GM19397 (cell line): ENCODE data around the gene TPGS2.
"Not testable (repeated sequence)": the region's sequence is repeated elsewhere in the genome, so short reads cannot be mapped to it uniquely, and the experiment has no call there.

Experiments used
- ATAC-seq: cut with Tn5 transposase; IDR thresholded peaks from one replicate; pipeline ENCODE4 v1.9.1; 2021; ENCODE audit warnings: mild to moderate bottlenecking, moderate library complexity; ENCODE audit not compliant: unreplicated experiment

The TPGS2 gene

DNA sequence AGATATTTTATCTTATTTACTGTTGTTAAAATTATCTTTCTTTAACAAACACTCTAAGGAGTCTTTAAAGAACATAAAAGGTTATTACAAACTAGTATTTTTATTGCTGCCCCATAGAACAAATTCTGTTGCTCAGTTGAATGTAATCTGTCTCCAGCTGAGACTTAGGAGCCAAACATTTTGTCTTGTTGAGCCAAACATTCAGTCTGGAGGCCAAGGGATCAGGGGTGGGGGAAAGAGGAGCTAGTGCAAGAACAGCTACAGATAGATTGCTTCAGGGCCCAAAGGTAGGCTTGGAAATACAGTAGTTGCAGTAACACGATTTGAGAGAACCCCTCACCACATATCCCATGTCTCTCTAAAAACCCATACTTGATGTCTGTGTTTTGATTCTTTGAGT is 51.2 kb downstream of the TPGS2 start:
- no peak for ATAC-seq

GRCh38 chr18:36776650-36777049 is 52.2 kb downstream of the TPGS2 start:
- no peak for ATAC-seq

DNA sequence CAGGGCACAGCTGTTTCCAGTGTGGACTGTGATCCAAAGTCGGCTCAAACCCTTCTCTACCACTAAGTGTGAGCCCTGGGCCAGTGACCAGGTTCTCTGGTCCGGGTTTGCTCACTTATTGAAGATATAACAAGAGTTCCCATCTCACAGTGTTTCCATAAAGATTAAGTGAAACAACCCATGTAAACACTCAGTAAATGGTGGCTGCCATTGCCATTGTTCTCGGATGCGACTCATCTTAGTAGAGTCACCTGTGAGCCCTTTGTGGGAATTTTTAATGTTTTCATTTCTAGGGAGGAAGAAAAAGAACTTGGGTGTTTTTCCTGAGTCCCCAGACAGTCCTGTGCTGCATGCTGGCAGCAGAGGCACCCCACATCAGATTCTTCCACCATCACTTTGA is 53.4 kb downstream of the TPGS2 start:
- ATAC-seq: no peak

DNA sequence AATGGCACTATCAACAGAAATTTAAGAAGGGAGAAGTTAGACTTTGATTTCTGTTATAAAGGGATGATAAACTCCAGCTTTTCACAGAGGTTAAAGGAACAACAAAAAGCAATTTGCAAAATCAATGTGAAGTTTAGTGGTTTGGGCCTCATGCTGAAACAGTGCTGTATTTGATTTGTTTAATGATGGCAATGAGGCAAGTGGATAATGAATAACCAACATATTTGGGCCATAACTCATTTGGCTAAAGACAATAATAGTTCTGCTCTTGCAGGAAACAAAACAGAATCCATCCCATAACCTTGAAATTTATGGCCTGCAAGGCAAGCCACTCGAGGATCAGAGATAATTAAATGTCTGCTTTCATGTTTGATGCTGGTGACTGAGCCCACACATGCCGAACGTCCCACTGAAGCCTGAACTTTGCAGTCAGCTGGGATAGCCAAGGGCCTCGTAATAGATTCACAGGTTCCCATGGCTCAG is 56.5 kb downstream of the TPGS2 start:
- ATAC-seq: no peak

- ATAC-seq: no peak
Measured at GRCh38 chr18:36771245-36771644, 57.6 kb downstream of the TPGS2 start.

DNA sequence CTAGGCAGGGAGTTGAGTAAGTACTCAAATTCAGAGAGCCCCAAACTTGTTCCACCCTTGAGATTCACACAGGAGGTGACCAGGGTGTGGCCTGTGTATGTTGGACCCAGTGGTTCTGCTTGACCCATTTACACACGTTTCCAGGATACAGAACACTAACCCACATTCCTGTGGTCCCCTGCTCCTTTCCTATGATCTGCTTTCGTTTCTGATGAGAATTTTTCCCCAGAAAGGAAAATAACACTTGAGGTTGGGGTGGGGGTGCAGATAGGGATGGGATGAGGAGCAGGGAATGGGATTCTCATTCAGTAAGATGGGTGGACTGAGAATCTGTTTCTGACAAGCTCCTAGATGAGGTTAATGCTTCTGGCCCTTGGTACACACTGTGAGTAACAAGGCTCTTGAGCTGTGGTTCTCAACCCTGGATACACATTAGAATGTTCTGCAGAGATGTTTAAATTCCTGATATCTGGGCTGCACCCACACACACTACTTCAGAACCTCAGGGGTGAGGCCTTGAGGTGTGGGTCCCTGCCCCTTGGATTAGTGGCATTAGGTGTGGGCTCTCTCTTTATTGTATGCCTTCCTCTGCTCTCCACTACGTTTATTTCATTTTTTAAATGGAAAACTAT is 58.4 kb downstream of the TPGS2 start:
- ATAC-seq: no peak

DNA sequence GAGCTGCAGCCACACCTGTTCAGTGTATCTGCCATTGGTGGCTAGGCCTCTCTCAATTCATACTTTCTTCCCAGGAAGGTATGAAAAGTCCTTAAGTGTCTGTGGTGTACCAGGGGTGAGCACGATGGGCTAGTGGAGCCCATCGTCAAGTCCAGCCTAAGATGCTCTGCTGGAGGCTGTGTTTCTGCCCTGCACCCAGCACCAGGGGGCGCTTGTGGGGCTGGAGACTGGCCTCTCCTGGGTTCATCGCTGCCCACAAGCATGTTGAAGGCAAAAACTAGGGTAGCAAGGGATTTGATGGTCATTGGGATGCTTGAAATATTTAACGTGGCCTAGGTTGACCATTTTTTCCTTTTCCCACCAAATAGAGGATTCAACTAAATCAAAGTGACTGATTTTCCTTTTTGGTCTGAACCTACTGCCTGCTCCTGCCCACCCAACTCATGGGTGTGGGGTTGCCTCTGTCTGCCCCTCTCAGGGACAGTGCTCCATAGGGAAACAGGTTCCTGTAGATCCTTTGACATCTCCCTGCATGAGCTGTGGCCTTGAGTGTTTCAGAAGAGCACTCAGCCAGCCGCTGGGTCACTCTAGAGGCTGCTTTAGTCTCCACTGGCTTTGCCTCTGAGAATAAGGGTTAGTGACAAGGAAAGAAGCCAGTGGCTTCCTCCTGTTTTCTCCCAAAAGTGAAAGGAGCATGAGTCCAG is 59.0 kb downstream of the TPGS2 start:
- no peak for ATAC-seq

DNA sequence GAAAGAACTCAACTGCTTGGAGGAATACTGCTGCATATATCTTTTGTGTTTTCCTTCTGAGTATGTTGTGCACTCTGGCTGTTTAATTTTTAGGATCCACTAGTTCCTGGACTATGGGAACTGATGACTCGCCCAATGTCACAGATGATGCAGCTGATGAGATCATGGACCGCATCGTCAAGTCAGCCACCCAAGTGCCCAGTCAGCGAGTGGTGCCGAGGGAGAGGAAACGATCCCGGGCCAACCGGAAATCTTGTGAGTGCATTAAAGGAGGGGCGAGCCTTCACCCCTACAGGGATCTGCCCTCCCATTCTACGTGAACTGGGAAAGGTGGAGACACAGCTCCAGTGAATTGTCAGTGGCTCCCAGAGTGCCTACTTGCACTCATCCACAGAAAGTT is 59.6 kb downstream of the TPGS2 start:
- ATAC-seq: no peak

DNA sequence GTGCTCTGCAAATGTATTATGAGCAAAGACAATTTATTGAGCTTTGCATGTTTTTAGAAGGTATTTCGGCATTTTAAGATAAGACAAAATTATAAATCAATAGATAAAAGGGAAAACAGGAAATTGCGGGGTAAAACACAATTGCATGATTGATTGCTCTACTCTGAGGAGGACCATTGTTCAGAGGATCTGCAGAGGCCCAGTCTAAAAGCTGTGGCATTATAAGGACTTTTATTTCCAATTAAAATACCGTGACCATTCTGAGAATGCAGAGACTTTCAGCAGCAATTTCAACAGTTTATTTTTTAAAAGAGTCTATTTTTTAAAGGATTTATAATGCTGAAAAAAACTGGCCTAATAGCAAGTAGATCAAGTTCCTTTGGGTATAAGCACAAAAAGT is 62.0 kb downstream of the TPGS2 start:
- no peak for ATAC-seq

GRCh38 chr18:36762965-36763364 is 65.8 kb downstream of the TPGS2 start:
- not testable (repeated sequence) for ATAC-seq

- no peak for ATAC-seq
Measured at GRCh38 chr18:36762074-36762473, 66.7 kb downstream of the TPGS2 start.

- no peak for ATAC-seq
Measured at GRCh38 chr18:36761186-36761698, 67.6 kb downstream of the TPGS2 start.

DNA sequence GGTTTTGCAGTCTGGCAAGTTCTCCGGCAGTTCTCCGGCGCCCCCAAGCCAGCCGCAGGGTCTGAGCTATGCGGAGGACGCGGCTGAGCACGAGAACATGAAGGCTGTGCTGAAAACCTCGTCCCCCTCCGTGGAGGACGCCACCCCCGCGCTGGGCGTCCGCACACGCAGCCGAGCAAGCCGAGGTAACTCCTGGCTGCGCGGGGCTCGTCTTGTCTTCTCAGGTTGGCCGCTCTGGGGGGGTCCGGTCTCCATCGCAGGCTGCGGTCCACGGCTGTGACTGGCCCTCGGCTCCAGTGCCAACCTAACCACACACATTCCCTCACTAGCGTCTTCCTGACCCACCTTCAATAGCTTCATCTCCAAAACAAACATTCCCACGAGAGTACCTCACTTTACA is 68.2 kb downstream of the TPGS2 start:
- no peak for ATAC-seq

DNA sequence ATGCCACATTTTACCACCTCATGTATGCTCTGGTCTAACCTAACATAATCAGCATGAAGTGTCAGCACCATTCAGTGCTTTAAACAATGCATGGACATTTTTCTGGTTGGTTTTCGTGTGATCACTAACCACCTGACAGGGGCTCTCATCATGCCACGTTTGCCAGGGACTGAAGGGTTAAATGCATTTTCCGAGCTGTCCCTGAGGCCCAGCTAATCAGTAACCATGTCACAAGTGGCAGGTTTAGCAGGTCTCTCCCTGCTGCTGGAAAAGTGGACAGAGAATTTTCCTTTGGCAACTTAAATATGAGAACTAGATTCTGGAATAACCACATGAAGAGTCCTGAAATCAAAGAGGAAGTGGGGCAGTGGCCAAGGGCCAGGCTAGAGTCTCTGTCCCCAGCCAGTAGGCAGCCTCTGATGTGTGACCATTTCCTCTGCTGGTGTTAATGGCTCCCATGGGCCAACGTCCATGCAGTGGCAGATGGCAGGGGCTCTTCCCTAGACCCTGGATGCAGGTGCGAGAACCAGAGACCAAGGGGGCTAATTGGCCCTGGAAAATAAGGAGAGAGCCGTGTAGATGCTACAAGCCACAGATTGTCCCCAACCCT is 69.5 kb downstream of the TPGS2 start:
- ATAC-seq: no peak

DNA sequence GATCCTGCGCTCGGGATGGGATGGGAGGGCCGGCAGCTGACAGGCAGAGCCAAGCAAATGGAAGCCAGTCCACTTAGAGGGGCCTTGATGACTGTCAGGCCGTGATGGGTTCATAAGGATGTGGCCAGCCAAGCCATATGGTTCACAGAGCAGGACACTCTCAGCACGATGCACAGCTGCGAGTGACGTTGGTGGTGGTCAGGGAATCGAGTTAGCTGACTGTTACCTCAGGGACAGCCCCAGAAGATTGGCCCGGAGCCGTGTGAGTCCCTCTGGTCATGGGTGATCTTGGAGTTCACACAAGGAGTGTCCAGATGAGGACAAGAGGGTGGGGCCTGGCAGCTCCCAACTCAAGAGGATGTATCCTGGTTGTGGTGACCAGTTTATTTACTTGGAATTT is 70.2 kb downstream of the TPGS2 start:
- ATAC-seq: no peak

- no peak for ATAC-seq
Measured at GRCh38 chr18:36757991-36758390, 70.8 kb downstream of the TPGS2 start.

GRCh38 chr18:36757081-36757480 is 71.7 kb downstream of the TPGS2 start:
- ATAC-seq: no peak

DNA sequence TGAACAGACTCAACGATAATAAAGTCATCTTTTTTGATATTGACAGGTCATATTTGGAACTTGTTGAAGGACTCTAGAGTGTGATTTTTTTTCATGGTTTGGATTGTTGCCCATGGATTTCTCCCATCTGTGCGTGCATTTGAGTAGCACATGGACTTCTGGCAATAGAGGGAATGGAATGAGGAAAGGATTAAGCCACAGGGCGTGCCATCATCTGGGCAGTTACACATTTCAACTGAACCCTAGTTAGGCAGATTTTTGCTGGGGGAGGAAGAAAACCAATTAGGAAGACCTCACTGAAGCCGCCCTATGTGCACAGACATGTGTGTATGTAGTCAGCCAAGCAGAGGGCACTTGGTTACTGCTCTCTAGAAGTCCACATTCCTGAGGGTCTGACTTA is 72.6 kb downstream of the TPGS2 start:
- no peak for ATAC-seq

DNA sequence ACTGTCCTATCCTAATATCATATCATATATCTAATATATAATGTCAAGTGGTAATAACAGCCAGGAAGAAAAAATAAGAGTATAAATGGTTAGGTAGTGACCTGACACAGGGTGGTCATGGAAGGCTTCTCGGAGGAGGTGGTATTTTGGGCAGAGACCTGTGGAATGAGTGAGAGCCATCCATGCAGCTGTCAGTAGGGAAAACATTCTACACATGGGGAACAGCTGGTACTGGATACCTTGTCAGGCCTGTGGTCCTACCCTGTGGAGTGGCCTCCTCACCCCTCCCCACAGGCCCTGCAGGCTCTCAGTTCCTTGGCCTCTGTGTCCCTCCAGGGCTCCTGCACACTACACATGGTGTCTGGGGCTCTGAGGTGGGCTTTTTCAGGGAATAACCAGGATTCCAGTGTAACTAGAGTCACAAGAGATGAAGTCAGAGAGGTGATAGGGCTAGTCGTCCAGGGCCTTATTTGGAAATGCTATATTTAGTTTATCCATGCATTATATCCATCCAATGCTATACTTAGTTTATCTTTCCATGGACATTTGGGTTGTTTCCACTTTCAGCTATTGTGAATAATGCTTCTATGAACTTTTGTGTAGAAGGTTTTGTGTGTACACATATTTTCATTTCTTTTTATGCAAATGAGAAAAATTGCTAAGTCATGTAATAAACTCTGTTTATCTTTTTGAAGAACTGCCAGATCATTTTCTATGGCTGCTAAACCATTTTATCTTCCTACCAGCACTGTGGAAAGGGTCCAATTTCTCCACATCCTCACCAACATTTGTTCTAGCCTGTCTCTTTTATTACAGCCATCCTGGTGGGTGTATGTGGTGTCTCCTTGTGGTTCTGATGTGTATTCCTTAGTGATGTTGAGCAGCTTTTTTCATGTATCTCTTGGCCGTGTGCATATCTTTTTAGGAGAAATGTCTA is 75.6 kb downstream of the TPGS2 start:
- ATAC-seq: no peak

GRCh38 chr18:36745219-36745975 is 83.4 kb downstream of the TPGS2 start:
- no peak for ATAC-seq
